GM18499 (cell line): ENCODE results near the gene MIOX.

Experiments
- ATAC-seq: cut with Tn5 transposase; IDR thresholded peaks from one replicate; pipeline ENCODE4 v1.9.1; 2021; ENCODE audit warnings: moderate number of reproducible peaks; ENCODE audit not compliant: insufficient read depth, unreplicated experiment

MIOX gene

GRCh38 chr22:50471962-50472361, 14.7 kb upstream of the MIOX start:
- ATAC-seq, result no peak

- ATAC-seq, result no peak
Observed at GRCh38 chr22:50473088-50473487, 13.6 kb upstream of the MIOX start.

- no peak for ATAC-seq
Observed at GRCh38 chr22:50473855-50474671, 12.6 kb upstream of the MIOX start.

GRCh38 chr22:50474710-50475651, 11.7 kb upstream of the MIOX start, which contains the start of gene SBF1:
Gene SBF1 (minus strand): TSS chr22:50475035. CDS start chr22:50474840, 195 bp downstream.
- ATAC-seq, result no peak

- ATAC-seq, result no peak
Observed at GRCh38 chr22:50475652-50476002, 11.0 kb upstream of the MIOX start.

- no peak for ATAC-seq
Observed at GRCh38 chr22:50476868-50477267, 9.8 kb upstream of the MIOX start.

- no peak for ATAC-seq
Observed at GRCh38 chr22:50477923-50478322, 8.7 kb upstream of the MIOX start.

GRCh38 chr22:50479721-50480120, 6.9 kb upstream of the MIOX start:
- no peak for ATAC-seq

- ATAC-seq, result no peak
Observed at GRCh38 chr22:50481045-50481439, 5.6 kb upstream of the MIOX start.

- ATAC-seq, result no peak
Observed at GRCh38 chr22:50481440-50482106, 5.1 kb upstream of the MIOX start, which contains the start of gene ADM2. Gene ADM2 (plus strand): TSS chr22:50481543. CDS start chr22:50481848, 305 bp downstream.

- no peak for ATAC-seq
Observed at GRCh38 chr22:50482107-50483074, 4.3 kb upstream of the MIOX start.

GRCh38 chr22:50483106-50483505, 3.6 kb upstream of the MIOX start:
- no peak for ATAC-seq

GRCh38 chr22:50483556-50483955, 3.1 kb upstream of the MIOX start:
- ATAC-seq, result no peak

GRCh38 chr22:50483977-50484853, 2.4 kb upstream of the MIOX start:
- ATAC-seq, result no peak

GRCh38 chr22:50485221-50486131, 1.2 kb upstream of the MIOX start:
- ATAC-seq, result no peak

- no peak for ATAC-seq
Observed at GRCh38 chr22:50487290-50488005, 789 bp downstream of the MIOX start.
